Thoracic aorta (tissue), 2 donors: ENCODE measurements around the gene ALDH1L1. TPM values are rescaled to one million over a fixed set of nuclear protein-coding genes. Genes with fewer than 3 reads are reported as not detected.
A peak's percentile ranks its signal among the peaks of the same experiment; 100 is the strongest.

ENCODE experiments used
- ATAC-seq: fragments of 150-250 bp; one replicate; pipeline ENCODE4 v1.8.0; 2017; ENCODE audit warnings: low read depth; ENCODE audit not compliant: insufficient number of reproducible peaks, low FRiP score
- DNase-seq: peaks from one replicate; pipeline ENCODE4 v3.0.0-alpha.2; 2020; ENCODE audit warnings: low spot score
- H3K27ac ChIP-seq, 2 donors: fragments of 200-600 bp; sonication (generic); 1 replicate in 1 of 2; 2 replicates in 1 of 2; pipeline ENCODE4 v1.5.1; 2016; ENCODE audit warnings: mild to moderate bottlenecking in 2 of 2, moderate library complexity in 2 of 2
- H3K27me3 ChIP-seq: fragments of 200-600 bp; sonication (generic); replicated peaks from 2 replicates; pipeline ENCODE4 v1.6.0; 2016; ENCODE audit warnings: mild to moderate bottlenecking; ENCODE audit not compliant: insufficient read depth
- H3K36me3 ChIP-seq: fragments of 200-600 bp; sonication (generic); one replicate; pipeline ENCODE4 v1.5.1; 2016
- H3K4me1 ChIP-seq, 2 donors: fragments of 200-600 bp; sonication (generic); 1 replicate in 1 of 2; 2 replicates in 1 of 2; pipeline versions ENCODE4 v1.5.1 to v1.6.0; 2016; ENCODE audit warnings: low read depth in 2 of 2, mild to moderate bottlenecking in 1 of 2; ENCODE audit not compliant: control insufficient read depth in 1 of 2
- H3K4me3 ChIP-seq: fragments of 200-600 bp; sonication (generic); 2 replicates; pipeline ENCODE4 v1.5.1; 2016; ENCODE audit warnings: mild to moderate bottlenecking
- H3K9me3 ChIP-seq: fragments of 200-600 bp; sonication (generic); 2 replicates; pipeline ENCODE4 v1.5.1; 2016
- CTCF ChIP-seq: fragments of 200-600 bp; sonication (generic); IDR thresholded peaks from one replicate; pipeline ENCODE4 v1.5.1; 2019; ENCODE audit warnings: antibody characterized with exemption
- total RNA-seq, 2 donors: library from RNA; depleted of rRNA; stranded (reverse); fragments of >200 nt; gene quantifications; one replicate each; pipeline versions ENCODE4 v1.1.0 to v1.2.3, GENCODE V29; 2016

Gene ALDH1L1
- total RNA-seq, 2 donors from 2014 or later, result 50.2 to 62.5 TPM

GRCh38 chr3:126136428-126137220, 43.8 kb downstream of the ALDH1L1 start:
- no peak for TF ChIP-seq CTCF
- Histone ChIP-seq H3K4me1 (peaks cover 0 to 7% of the 10 kb centered on the region in 2 donors), H3K4me3 (no peak overlapping the region), H3K27me3 (no peaks in the 10 kb centered on the region), H3K27ac (no peak overlapping the region), H3K9me3 (no peaks in the 10 kb centered on the region), H3K36me3 (no peaks in the 10 kb centered on the region)
- ATAC-seq (no peak), DNase-seq (no peak)

- no peak for ATAC-seq
These were observed 44.8 kb downstream of the ALDH1L1 start for GRCh38 chr3:126135406-126136076.

GRCh38 chr3:126135071-126135405, 45.3 kb downstream of the ALDH1L1 start:
- Histone ChIP-seq H3K4me3 (no peak overlapping the region), H3K27ac (no peak overlapping the region), H3K36me3 (no peaks in the 10 kb centered on the region), H3K27me3 (no peaks in the 10 kb centered on the region), H3K4me1 (peaks cover 0 to 7% of the 10 kb centered on the region in 2 donors), H3K9me3 (no peaks in the 10 kb centered on the region)
- no peak for TF ChIP-seq CTCF
- no peak for DNase-seq
- no peak for ATAC-seq

More at GRCh38 chr3:126135406-126136076, 44.8 kb downstream of the ALDH1L1 start:
- Histone ChIP-seq H3K9me3 (no peaks in the 10 kb centered on the region), H3K27me3 (no peaks in the 10 kb centered on the region), H3K36me3 (no peaks in the 10 kb centered on the region), H3K27ac (no peak overlapping the region), H3K4me1 (peaks cover 0 to 7% of the 10 kb centered on the region in 2 donors), H3K4me3 (no peak overlapping the region)
- no peak for TF ChIP-seq CTCF
- DNase-seq, result no peak

GRCh38 chr3:126134219-126134975, 46.0 kb downstream of the ALDH1L1 start:
- H3K36me3 ChIP-seq, result no peaks in the 10 kb centered on the region
- peaks cover 0 to 7% of the 10 kb centered on the region in 2 donors for H3K4me1 ChIP-seq
- H3K27me3 ChIP-seq, result no peaks in the 10 kb centered on the region
- ATAC-seq (no peak), DNase-seq (no peak)
- H3K4me3 ChIP-seq, result no peak overlapping the region
- TF ChIP-seq CTCF, result peak; percentile 82
- no peak overlapping the region for H3K27ac ChIP-seq
- no peaks in the 10 kb centered on the region for H3K9me3 ChIP-seq

GRCh38 chr3:126133606-126134005, 46.8 kb downstream of the ALDH1L1 start:
- DNase-seq (no peak), ATAC-seq (no peak)
- H3K4me3 ChIP-seq, result no peak overlapping the region
- no peaks in the 10 kb centered on the region for H3K36me3 ChIP-seq
- no peaks in the 10 kb centered on the region for H3K27me3 ChIP-seq
- no peak for TF ChIP-seq CTCF
- H3K27ac ChIP-seq, result no peak overlapping the region
- H3K4me1 ChIP-seq, result peaks cover 0 to 7% of the 10 kb centered on the region in 2 donors
- no peaks in the 10 kb centered on the region for H3K9me3 ChIP-seq
